HG03432 (cell line): ENCODE measurements around the gene ANKFN1.
"Not testable (repeated sequence)": the region's sequence is repeated elsewhere in the genome, so short reads cannot be mapped to it uniquely, and the experiment has no call there.

Experiments
- ATAC-seq: cut with Tn5 transposase; IDR thresholded peaks from one replicate; pipeline ENCODE4 v1.9.1; 2021; ENCODE audit warnings: mild to moderate bottlenecking, moderate library complexity; ENCODE audit not compliant: unreplicated experiment

Gene ANKFN1

GRCh38 chr17:56325313-56326000, 172.2 kb downstream of the ANKFN1 start:
- ATAC-seq = no peak

GRCh38 chr17:56326001-56326359, 172.7 kb downstream of the ANKFN1 start:
- ATAC-seq = no peak

- ATAC-seq = no peak
These were observed 194.4 kb downstream of the ANKFN1 start for GRCh38 chr17:56347639-56348038.

GRCh38 chr17:56350592-56350991, 197.3 kb downstream of the ANKFN1 start:
- no peak for ATAC-seq

GRCh38 chr17:56351675-56352074, 198.4 kb downstream of the ANKFN1 start:
- no peak for ATAC-seq

- ATAC-seq = no peak
These were observed 205.4 kb downstream of the ANKFN1 start for GRCh38 chr17:56358651-56359050.

- ATAC-seq = no peak
These were observed 206.2 kb downstream of the ANKFN1 start for GRCh38 chr17:56359518-56359917.

GRCh38 chr17:56367366-56367765, 214.1 kb downstream of the ANKFN1 start:
- ATAC-seq = no peak

GRCh38 chr17:56373981-56374833, 220.9 kb downstream of the ANKFN1 start:
- no peak for ATAC-seq

GRCh38 chr17:56389356-56389755, 236.1 kb downstream of the ANKFN1 start:
- ATAC-seq = no peak

- ATAC-seq = no peak
These were observed 239.0 kb downstream of the ANKFN1 start for GRCh38 chr17:56392321-56392720.

GRCh38 chr17:56393156-56393555, 239.9 kb downstream of the ANKFN1 start:
- ATAC-seq = no peak

- no peak for ATAC-seq
These were observed 242.5 kb downstream of the ANKFN1 start for GRCh38 chr17:56395787-56396186.

GRCh38 chr17:56407086-56407485, 253.8 kb downstream of the ANKFN1 start:
- ATAC-seq = no peak

GRCh38 chr17:56412356-56412755, 259.1 kb downstream of the ANKFN1 start:
- ATAC-seq = not testable (repeated sequence)

- no peak for ATAC-seq
These were observed 263.5 kb downstream of the ANKFN1 start for GRCh38 chr17:56416682-56417351.

GRCh38 chr17:56424005-56424404, 270.7 kb downstream of the ANKFN1 start:
- ATAC-seq = no peak

GRCh38 chr17:56424543-56425044, 271.3 kb downstream of the ANKFN1 start:
- ATAC-seq = no peak

GRCh38 chr17:56425483-56425882, 272.2 kb downstream of the ANKFN1 start:
- ATAC-seq = no peak

GRCh38 chr17:56426901-56427300, 273.6 kb downstream of the ANKFN1 start:
- ATAC-seq = no peak

GRCh38 chr17:56431736-56432135, 278.5 kb downstream of the ANKFN1 start:
- ATAC-seq = no peak

- no peak for ATAC-seq
These were observed 279.2 kb downstream of the ANKFN1 start for GRCh38 chr17:56432443-56432842.
